ENCODE measurements around the gene DNAJC17. TPM values are rescaled to one million over a fixed set of nuclear protein-coding genes. Genes with fewer than 3 reads are reported as not detected.
A peak's percentile ranks its signal among the peaks of the same experiment; 100 is the strongest.

The DNAJC17 gene
- total and polyA plus RNA-seq, 2 of the 13 experiments (the other 11 are each of a cell fraction or from before 2014, with no cell fraction given), result 22.2 to 26.5 TPM

DNA sequence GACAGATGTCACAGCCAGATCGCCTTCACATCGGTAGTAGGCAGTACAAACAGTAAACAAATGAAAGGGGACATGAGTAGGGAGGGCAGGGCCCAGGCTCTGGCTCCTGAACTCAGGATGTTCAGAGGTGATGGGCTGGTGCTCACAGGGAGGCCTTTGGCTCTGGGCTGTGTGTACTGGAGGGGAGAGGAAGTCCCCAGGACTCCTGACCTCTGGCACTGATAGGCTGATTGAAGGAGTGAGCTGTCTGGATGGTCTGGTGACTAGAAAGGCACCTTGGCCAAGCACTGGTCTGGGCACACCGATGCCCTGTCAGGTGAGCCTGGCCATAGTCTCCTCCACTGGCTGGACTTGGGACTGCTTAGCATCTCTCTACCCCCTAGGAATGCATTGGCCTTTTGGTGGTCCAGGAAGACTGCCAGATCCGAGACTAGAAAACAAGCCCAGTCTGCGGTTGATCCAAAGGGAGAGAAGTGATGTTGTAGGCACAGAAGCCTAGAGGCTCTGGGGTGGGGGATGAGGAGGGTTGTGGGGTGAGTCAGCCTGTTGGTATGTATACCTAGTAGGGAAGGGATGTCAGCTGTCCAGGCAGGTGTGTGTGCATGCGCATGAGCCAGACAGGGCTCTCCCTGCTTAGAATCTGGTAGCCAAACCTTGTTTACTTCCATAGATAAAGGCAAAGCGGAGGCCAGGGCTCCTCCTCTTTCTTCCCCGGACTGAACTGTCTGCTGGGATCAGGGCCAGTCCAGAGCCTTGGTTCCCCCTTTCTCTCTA, 38.4 kb upstream of the DNAJC17 start (continued):
- TF ChIP-seq SOX6 (IDR thresholded peaks at IDR 0.05), result no peak
- peak; percentile 33; the same call in 1 of the 2 replicates for TF ChIP-seq SOX6 (CRISPR knock-in tag; IDR thresholded peaks at IDR 0.05)
- no peak for TF ChIP-seq HOXA9 (CRISPR knock-in tag; IDR thresholded peaks at IDR 0.05; ENCODE audit: borderline replicate concordance)
- no peak for TF ChIP-seq BRD4 (CRISPR knock-in tag; IDR thresholded peaks at IDR 0.05)
- no peak for TF ChIP-seq GTF3A (CRISPR knock-in tag; conservative IDR thresholded peaks at IDR 0.05)
- TF ChIP-seq, protein P1, sequence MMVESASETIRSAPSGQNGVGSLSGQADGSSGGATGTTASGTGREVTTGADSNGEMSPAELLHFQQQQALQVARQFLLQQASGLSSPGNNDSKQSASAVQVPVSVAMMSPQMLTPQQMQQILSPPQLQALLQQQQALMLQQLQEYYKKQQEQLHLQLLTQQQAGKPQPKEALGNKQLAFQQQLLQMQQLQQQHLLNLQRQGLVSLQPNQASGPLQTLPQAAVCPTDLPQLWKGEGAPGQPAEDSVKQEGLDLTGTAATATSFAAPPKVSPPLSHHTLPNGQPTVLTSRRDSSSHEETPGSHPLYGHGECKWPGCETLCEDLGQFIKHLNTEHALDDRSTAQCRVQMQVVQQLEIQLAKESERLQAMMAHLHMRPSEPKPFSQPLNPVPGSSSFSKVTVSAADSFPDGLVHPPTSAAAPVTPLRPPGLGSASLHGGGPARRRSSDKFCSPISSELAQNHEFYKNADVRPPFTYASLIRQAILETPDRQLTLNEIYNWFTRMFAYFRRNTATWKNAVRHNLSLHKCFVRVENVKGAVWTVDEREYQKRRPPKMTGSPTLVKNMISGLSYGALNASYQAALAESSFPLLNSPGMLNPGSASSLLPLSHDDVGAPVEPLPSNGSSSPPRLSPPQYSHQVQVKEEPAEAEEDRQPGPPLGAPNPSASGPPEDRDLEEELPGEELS (CRISPR knock-in tag; IDR thresholded peaks at IDR 0.05), result peak; percentile 51; the same call in 1 of the 2 replicates
- TF ChIP-seq NR2F6 (IDR thresholded peaks at IDR 0.05), result no peak
- TF ChIP-seq NR2F6 (CRISPR knock-in tag; IDR thresholded peaks at IDR 0.05), result 0 out of 2 replicates have a peak, but pooled peaks have one; percentile 20
- TF ChIP-seq ZSCAN31 (CRISPR knock-in tag; IDR thresholded peaks at IDR 0.05; ENCODE audit: low read depth), result no peak
- TF ChIP-seq, protein P2, sequence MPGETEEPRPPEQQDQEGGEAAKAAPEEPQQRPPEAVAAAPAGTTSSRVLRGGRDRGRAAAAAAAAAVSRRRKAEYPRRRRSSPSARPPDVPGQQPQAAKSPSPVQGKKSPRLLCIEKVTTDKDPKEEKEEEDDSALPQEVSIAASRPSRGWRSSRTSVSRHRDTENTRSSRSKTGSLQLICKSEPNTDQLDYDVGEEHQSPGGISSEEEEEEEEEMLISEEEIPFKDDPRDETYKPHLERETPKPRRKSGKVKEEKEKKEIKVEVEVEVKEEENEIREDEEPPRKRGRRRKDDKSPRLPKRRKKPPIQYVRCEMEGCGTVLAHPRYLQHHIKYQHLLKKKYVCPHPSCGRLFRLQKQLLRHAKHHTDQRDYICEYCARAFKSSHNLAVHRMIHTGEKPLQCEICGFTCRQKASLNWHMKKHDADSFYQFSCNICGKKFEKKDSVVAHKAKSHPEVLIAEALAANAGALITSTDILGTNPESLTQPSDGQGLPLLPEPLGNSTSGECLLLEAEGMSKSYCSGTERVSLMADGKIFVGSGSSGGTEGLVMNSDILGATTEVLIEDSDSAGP (CRISPR knock-in tag; IDR thresholded peaks at IDR 0.05; ENCODE audit: borderline replicate concordance), result no peak
- TF ChIP-seq ISX (CRISPR knock-in tag; conservative IDR thresholded peaks at IDR 0.05), result no peak
- TF ChIP-seq MIER2 (CRISPR knock-in tag; IDR thresholded peaks at IDR 0.05), result no peak
- TF ChIP-seq ARNTL (CRISPR knock-in tag; IDR thresholded peaks at IDR 0.05), result 0 out of 2 replicates have a peak, but pooled peaks have one; percentile 28
- no peak for TF ChIP-seq IKZF1 (IDR thresholded peaks at IDR 0.05)
- no peak for TF ChIP-seq GRHL1 (CRISPR knock-in tag; conservative IDR thresholded peaks at IDR 0.05)
- no peak for TF ChIP-seq GPBP1L1 (CRISPR knock-in tag; IDR thresholded peaks at IDR 0.05)
- 0 out of 2 replicates have a peak, but pooled peaks have one; percentile 17 for TF ChIP-seq FOXK1 (CRISPR knock-in tag; IDR thresholded peaks at IDR 0.05; ENCODE audit: borderline replicate concordance, low read depth)
- peak; percentile 68 for TF ChIP-seq JUN (CRISPR knock-in tag; IDR thresholded peaks at IDR 0.05)
- TF ChIP-seq MTA1 (CRISPR knock-in tag; IDR thresholded peaks at IDR 0.05; ENCODE audit: borderline replicate concordance), result 0 out of 2 replicates have a peak, but pooled peaks have one; percentile 20
- no peak for TF ChIP-seq ZNF18 (CRISPR knock-in tag; IDR thresholded peaks at IDR 0.05; ENCODE audit: insufficient replicate concordance)

All from HepG2 (cell line).